HepG2 (cell line): ENCODE results near the gene RARS1. TPM values are rescaled to one million over a fixed set of nuclear protein-coding genes. Genes with fewer than 3 reads are reported as not detected.

Experiments
- AKAP8 ChIP-seq: sonication (generic); formaldehyde crosslinking; IDR thresholded peaks from 2 replicates; pipeline ENCODE4 v1.5.1; 2020; ENCODE audit warnings: mild to moderate bottlenecking, missing genetic modification reagents
- CCDC6 ChIP-seq: sonication (generic); formaldehyde crosslinking; IDR thresholded peaks from 2 replicates; pipeline ENCODE4 v1.8.1; 2022; ENCODE audit warnings: mild to moderate bottlenecking, missing genetic modification reagents, moderate library complexity
- HES4 ChIP-seq: sonication (generic); formaldehyde crosslinking; IDR thresholded peaks from 2 replicates; pipeline ENCODE4 v1.9.0; 2021; ENCODE audit warnings: mild to moderate bottlenecking, missing genetic modification reagents, borderline replicate concordance
- KLF6 ChIP-seq: IDR thresholded peaks from 2 replicates; pipeline ENCODE4 v1.8.0; 2016; ENCODE audit warnings: missing biosample characterization, missing genetic modification reagents
- MAZ ChIP-seq, 2 experiments: sonication (generic) in 1 of 2; formaldehyde crosslinking in 1 of 2; IDR thresholded peaks; 2 replicates each; pipeline versions ENCODE4 v1.5.0 to v1.6.1; 2012 to 2020; ENCODE audit warnings: low read depth in 2 of 2, mild to moderate bottlenecking in 2 of 2, borderline replicate concordance in 1 of 2, improper control_type of control experiment in 1 of 2, low read length in 1 of 2, missing genetic modification reagents in 1 of 2, moderate library complexity in 1 of 2
- MTA1 ChIP-seq: sonication (generic); formaldehyde crosslinking; IDR thresholded peaks from 2 replicates; pipeline ENCODE4 v1.4.0; 2020; ENCODE audit warnings: missing genetic modification reagents, mild to moderate bottlenecking, borderline replicate concordance
- THAP11 ChIP-seq: IDR thresholded peaks from 2 replicates; pipeline ENCODE4 v1.6.1; 2016; ENCODE audit warnings: missing biosample characterization, missing genetic modification reagents
- TSC22D2 ChIP-seq: sonication (generic); formaldehyde crosslinking; IDR thresholded peaks from 2 replicates; pipeline ENCODE4 v1.5.1; 2020; ENCODE audit warnings: missing genetic modification reagents, mild to moderate bottlenecking, borderline replicate concordance
- WIZ ChIP-seq: sonication (generic); formaldehyde crosslinking; IDR thresholded peaks from 2 replicates; pipeline ENCODE4 v1.5.1; 2020; ENCODE audit warnings: mild to moderate bottlenecking, missing genetic modification reagents
- ZNF792 ChIP-seq: IDR thresholded peaks from 2 replicates; pipeline ENCODE4 v1.6.1; 2016
- ZSCAN20 ChIP-seq: sonication (generic); formaldehyde crosslinking; IDR thresholded peaks from 2 replicates; pipeline ENCODE4 v1.4.0; 2020; ENCODE audit warnings: missing genetic modification reagents, mild to moderate bottlenecking, borderline replicate concordance
- polyA plus RNA-seq, 8 experiments: library from polyadenylated mRNA; depleted of rRNA in 3 of 8; stranded (reverse) in 7 of 8; unstranded in 1 of 8; fragments of >200 nt; fragmentation: Illumina TruSeq in 4 of 8; extraction: Trizol in 4 of 8; gene quantifications; 2 replicates each; pipeline versions ENCODE4 v1.2.1 to v1.2.3, GENCODE V29; 2011 to 2016; ENCODE audit warnings: low read depth in 4 of 8, missing spikeins in 1 of 8, mixed read lengths in 1 of 8; ENCODE audit not compliant: insufficient read depth in 1 of 8
- total RNA-seq, 5 experiments: library from RNA; depleted of rRNA; stranded (reverse); fragments of >200 nt; fragmentation: Illumina TruSeq; extraction: Trizol; gene quantifications; 2 replicates each; pipeline ENCODE4 v1.2.3, GENCODE V29; 2016; ENCODE audit warnings: low read depth in 1 of 5
- TF ChIP-seq, protein P1 (sequence below): sonication (generic); formaldehyde crosslinking; IDR thresholded peaks from 2 replicates; pipeline ENCODE4 v1.5.0; 2020; ENCODE audit warnings: missing genetic modification reagents
- TF ChIP-seq, protein P2 (sequence below): sonication (generic); formaldehyde crosslinking; IDR thresholded peaks from 2 replicates; pipeline ENCODE4 v1.4.0; 2020; ENCODE audit warnings: missing genetic modification reagents
- TF ChIP-seq, protein P3 (sequence below), 2 experiments: fragments of 450-650 bp in 1 of 2; sonication (generic) in 1 of 2; formaldehyde crosslinking; IDR thresholded peaks; 2 replicates each; pipeline versions ENCODE4 v1.5.0 to v1.8.0; 2020 to 2022; ENCODE audit warnings: mild to moderate bottlenecking in 1 of 2, missing genetic modification reagents in 1 of 2
- TF ChIP-seq, protein P4 (sequence below): sonication (generic); formaldehyde crosslinking; conservative IDR thresholded peaks from 2 replicates; pipeline ENCODE4 v1.4.0; 2020; ENCODE audit warnings: missing genetic modification reagents
- TF ChIP-seq, protein P5 (sequence below): sonication (generic); formaldehyde crosslinking; IDR thresholded peaks from 2 replicates; pipeline ENCODE4 v1.4.0; 2020; ENCODE audit warnings: missing genetic modification reagents, borderline replicate concordance
- TF ChIP-seq, protein P6 (sequence below): sonication (generic); formaldehyde crosslinking; IDR thresholded peaks from 2 replicates; pipeline ENCODE4 v1.8.1; 2023; ENCODE audit warnings: mild to moderate bottlenecking, missing genetic modification reagents, borderline replicate concordance
- TF ChIP-seq, protein P7 (sequence below): IDR thresholded peaks from 2 replicates; pipeline ENCODE4 v1.6.1; 2016

The RARS1 gene
- total and polyA plus RNA-seq, 2 of the 13 experiments (the other 11 are each of a cell fraction or from before 2014, with no cell fraction given) = 54.6 to 170 TPM

DNA sequence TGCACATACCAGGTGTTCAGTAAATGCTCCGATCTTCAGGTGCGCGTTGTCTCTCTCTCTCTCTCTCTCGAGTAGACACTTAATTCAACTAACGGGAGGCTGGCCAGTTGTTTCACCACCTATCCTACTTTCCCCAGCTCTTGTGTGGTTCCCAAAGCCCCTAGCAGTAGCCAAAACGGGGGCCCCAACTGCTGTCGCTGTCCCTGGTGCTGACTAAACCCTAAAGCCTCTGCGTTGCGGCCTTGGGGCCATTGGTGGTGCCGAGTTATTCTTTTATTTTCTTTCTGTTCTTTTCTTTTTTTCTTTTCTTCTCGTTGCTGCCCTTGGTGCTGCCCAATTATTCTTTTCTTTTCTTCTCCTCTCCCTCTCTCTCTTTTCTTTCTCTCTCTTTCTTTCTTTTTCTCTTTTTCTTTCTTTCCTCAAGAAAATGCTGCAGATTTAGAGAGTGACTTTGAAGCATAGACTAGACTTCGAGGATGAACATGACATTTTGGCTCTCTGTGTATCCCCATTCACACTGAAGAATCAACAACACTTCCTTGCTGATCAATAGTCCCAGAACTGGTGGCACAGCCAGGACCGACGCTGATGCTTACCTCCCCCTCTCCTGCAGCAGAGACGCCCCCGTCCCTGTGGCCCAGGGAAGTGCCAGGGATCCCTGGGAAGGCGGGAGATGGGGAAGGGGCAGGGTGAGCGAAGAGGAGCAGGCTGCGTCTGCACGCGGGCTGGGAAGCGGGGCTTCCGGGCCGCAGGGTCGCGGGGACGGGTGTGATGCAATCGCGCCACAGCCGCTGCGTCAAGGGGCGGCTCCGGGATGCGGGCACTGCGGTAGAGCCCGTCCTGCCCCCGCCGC lies 42.5 kb downstream of the RARS1 start, which contains the start of gene FBLL1 (continued):
- TF ChIP-seq TSC22D2 (CRISPR knock-in tag) (0 out of 2 replicates have a peak, but pooled peaks have one; percentile 30), MTA1 (CRISPR knock-in tag) (no peak), CCDC6 (CRISPR knock-in tag) (0 out of 2 replicates have a peak, but pooled peaks have one; percentile 27), AKAP8 (CRISPR knock-in tag) (no peak), WIZ (peak; percentile 90; the same call in 1 of the 2 replicates), MAZ (IDR thresholded peaks at IDR 0.05; ENCODE audit: borderline replicate concordance, low read depth, low read length) (no peak), MAZ (CRISPR knock-in tag; IDR thresholded peaks at IDR 0.05; ENCODE audit: low read depth) (no peak), ZNF792 (CRISPR knock-in tag) (0 out of 2 replicates have a peak, but pooled peaks have one; percentile 43), ZSCAN20 (CRISPR knock-in tag) (peak; percentile 47; the same call in 1 of the 2 replicates), THAP11 (CRISPR knock-in tag) (0 out of 2 replicates have a peak, but pooled peaks have one; percentile 26), HES4 (CRISPR knock-in tag) (peak; percentile 38; the same call in 1 of the 2 replicates), KLF6 (CRISPR knock-in tag) (peak; percentile 87)
- TF ChIP-seq, protein P1, sequence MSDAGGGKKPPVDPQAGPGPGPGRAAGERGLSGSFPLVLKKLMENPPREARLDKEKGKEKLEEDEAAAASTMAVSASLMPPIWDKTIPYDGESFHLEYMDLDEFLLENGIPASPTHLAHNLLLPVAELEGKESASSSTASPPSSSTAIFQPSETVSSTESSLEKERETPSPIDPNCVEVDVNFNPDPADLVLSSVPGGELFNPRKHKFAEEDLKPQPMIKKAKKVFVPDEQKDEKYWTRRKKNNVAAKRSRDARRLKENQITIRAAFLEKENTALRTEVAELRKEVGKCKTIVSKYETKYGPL (CRISPR knock-in tag) = peak; percentile 51; the same call in 1 of the 2 replicates
- TF ChIP-seq, protein P2, sequence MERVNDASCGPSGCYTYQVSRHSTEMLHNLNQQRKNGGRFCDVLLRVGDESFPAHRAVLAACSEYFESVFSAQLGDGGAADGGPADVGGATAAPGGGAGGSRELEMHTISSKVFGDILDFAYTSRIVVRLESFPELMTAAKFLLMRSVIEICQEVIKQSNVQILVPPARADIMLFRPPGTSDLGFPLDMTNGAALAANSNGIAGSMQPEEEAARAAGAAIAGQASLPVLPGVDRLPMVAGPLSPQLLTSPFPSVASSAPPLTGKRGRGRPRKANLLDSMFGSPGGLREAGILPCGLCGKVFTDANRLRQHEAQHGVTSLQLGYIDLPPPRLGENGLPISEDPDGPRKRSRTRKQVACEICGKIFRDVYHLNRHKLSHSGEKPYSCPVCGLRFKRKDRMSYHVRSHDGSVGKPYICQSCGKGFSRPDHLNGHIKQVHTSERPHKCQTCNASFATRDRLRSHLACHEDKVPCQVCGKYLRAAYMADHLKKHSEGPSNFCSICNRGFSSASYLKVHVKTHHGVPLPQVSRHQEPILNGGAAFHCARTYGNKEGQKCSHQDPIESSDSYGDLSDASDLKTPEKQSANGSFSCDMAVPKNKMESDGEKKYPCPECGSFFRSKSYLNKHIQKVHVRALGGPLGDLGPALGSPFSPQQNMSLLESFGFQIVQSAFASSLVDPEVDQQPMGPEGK (CRISPR knock-in tag) = peak; percentile 62
- TF ChIP-seq, protein P3, sequence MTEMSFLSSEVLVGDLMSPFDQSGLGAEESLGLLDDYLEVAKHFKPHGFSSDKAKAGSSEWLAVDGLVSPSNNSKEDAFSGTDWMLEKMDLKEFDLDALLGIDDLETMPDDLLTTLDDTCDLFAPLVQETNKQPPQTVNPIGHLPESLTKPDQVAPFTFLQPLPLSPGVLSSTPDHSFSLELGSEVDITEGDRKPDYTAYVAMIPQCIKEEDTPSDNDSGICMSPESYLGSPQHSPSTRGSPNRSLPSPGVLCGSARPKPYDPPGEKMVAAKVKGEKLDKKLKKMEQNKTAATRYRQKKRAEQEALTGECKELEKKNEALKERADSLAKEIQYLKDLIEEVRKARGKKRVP (CRISPR knock-in tag; IDR thresholded peaks at IDR 0.05) = peak in 1 of 2 experiments; percentile 69; a peak in 2 of 4 replicates
- TF ChIP-seq, protein P4, sequence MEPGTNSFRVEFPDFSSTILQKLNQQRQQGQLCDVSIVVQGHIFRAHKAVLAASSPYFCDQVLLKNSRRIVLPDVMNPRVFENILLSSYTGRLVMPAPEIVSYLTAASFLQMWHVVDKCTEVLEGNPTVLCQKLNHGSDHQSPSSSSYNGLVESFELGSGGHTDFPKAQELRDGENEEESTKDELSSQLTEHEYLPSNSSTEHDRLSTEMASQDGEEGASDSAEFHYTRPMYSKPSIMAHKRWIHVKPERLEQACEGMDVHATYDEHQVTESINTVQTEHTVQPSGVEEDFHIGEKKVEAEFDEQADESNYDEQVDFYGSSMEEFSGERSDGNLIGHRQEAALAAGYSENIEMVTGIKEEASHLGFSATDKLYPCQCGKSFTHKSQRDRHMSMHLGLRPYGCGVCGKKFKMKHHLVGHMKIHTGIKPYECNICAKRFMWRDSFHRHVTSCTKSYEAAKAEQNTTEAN (CRISPR knock-in tag) = 0 out of 2 replicates have a peak, but pooled peaks have one; percentile 22
- TF ChIP-seq, protein P5, sequence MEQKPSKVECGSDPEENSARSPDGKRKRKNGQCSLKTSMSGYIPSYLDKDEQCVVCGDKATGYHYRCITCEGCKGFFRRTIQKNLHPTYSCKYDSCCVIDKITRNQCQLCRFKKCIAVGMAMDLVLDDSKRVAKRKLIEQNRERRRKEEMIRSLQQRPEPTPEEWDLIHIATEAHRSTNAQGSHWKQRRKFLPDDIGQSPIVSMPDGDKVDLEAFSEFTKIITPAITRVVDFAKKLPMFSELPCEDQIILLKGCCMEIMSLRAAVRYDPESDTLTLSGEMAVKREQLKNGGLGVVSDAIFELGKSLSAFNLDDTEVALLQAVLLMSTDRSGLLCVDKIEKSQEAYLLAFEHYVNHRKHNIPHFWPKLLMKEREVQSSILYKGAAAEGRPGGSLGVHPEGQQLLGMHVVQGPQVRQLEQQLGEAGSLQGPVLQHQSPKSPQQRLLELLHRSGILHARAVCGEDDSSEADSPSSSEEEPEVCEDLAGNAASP (CRISPR knock-in tag) = peak; percentile 60; the same call in 1 of the 2 replicates
- TF ChIP-seq, protein P6, sequence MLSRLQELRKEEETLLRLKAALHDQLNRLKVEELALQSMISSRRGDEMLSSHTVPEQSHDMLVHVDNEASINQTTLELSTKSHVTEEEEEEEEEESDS (CRISPR knock-in tag) = no peak
- TF ChIP-seq, protein P7, sequence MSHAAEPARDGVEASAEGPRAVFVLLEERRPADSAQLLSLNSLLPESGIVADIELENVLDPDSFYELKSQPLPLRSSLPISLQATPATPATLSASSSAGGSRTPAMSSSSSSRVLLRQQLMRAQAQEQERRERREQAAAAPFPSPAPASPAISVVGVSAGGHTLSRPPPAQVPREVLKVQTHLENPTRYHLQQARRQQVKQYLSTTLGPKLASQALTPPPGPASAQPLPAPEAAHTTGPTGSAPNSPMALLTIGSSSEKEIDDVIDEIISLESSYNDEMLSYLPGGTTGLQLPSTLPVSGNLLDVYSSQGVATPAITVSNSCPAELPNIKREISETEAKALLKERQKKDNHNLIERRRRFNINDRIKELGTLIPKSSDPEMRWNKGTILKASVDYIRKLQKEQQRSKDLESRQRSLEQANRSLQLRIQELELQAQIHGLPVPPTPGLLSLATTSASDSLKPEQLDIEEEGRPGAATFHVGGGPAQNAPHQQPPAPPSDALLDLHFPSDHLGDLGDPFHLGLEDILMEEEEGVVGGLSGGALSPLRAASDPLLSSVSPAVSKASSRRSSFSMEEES (CRISPR knock-in tag) = peak; percentile 72
